NCI-H345 treated with DMSO at 0.1 percent for 48 hours (cell line): ENCODE data around the gene TRIM6.
"Not testable (repeated sequence)": the region's sequence is repeated elsewhere in the genome, so short reads cannot be mapped to it uniquely, and the experiment has no call there.

Experiments
- DNase-seq: peaks from one replicate; lab custom pipeline; 2025; ENCODE audit not compliant: unreplicated experiment; lab: John Stamatoyannopoulos, UW

Gene TRIM6, protein sequence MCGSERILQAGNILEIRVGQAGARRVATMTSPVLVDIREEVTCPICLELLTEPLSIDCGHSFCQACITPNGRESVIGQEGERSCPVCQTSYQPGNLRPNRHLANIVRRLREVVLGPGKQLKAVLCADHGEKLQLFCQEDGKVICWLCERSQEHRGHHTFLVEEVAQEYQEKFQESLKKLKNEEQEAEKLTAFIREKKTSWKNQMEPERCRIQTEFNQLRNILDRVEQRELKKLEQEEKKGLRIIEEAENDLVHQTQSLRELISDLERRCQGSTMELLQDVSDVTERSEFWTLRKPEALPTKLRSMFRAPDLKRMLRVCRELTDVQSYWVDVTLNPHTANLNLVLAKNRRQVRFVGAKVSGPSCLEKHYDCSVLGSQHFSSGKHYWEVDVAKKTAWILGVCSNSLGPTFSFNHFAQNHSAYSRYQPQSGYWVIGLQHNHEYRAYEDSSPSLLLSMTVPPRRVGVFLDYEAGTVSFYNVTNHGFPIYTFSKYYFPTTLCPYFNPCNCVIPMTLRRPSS

DNA sequence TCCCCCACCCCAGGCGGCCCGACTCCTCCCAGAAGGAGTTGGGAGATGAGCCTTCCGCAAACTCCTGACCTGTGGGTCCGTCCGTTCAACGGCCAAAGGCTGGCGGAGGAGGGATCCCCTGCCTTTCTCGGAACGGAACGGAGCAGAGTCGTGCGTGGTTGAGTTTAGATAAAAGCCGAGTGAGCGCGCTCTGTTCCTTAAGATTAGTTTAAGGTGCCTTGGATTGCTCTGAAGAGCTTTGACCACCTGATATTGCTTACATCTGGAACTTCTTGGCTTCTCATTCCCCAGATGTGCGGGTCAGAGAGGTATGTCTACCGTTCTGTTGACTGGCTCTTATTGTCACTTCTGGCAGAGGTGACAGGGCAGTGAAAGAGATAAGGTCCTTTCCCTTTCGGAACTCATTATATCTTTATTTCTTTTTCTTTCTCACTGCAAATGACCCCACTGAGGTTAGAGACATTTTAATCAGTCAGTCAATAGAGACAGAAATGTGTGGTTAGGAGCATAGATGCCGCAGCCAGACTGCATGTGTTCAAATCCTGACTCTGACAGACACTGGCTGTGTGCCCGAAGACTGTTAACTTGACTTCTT is at the start of gene TRIM6:
Gene TRIM6 (plus strand): TSS at position 31 of the 595 bp plus-strand sequence. CDS start 261 bp downstream, at position 292.
- no peak for DNase-seq

DNA sequence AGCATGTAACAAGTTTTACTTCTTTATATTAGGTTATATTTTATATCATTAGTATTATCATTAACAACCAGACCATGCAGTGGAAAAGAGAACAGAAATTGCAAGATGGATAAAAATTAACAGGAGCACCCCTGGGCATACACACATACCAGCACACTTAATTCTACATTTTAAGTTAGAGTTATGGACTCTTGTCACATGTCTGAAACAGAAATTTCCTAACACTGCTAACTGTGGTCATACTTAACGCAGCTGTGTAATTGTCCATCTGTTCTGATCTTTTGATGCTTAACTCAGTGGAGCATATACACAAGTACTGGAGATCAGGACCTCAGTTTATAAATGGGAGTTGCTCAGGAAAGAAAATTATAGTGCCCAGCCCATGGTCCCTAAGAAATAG is 48.5 kb upstream of the TRIM6 start:
- no peak for DNase-seq

DNA sequence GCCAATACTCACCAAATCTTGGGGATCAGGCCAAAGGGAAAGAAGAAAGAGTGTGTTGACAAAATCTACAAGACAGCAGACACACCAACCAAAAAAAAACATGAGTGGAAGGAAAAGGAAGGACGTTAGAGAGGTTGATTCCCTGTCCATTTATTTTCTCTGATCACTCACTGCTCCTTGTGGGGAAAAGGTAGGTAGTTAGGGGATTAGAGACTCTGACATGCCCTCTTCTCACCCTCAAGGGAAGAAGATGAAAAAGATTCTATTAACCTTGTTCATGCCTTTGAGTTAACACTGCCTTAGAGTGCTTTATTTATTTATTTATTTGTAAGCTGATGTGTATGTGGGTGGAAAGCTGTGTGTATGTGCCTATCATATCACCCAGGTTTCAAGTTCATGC is 48.0 kb upstream of the TRIM6 start, which contains the start of gene OR52H1:
Gene OR52H1 (minus strand): TSS at position 101 of the 400 bp plus-strand sequence. CDS start 3,035 bp downstream, outside the sequence.
- no peak for DNase-seq

DNA sequence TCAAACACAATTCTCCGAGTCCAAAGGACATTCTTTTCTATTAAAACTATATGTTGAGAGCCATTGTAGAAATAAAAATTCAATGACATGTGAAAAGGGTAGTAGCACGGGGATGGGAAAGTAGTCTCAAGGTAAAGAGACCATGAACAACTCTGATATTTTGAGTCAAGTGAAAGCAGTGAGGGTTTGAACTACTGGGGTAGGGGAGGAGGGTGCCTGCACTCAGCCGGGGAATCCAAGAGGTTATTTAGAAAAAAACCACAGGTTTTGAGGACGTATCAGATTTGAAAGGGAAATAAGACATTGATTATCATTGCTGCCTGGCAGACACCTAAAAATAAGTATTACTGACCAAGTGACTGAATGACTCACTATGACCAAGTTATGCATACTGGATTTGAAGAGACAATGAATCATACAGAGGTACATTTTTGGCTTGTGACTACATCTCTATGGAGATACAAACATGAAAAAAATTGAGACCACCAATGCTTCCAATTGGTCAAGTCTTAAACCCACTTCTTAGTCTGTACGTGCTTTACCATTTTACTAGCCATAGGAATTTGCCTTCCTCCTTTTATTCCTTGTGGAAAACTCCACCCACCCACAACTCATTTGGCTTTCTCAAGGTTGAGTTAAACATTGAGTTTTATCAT is 45.9 kb upstream of the TRIM6 start:
- DNase-seq = no peak

DNA sequence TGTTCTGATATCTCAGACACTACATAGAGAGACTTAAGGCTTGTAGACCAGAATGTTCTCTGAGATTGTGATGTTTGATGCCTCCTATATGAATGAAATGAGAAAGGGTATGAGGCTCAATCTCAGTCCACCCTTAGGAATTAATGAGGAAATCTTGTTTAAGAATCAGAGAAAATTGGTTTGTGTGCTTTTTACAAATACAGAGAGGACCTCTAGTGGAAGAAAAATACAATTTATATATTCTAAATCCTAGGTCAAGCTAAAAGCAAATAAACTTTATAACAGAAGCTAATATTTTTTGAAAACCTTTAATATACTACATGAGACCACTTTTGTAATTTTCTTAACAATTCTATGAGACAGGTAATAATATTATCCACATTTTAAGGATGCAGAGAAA is 43.1 kb upstream of the TRIM6 start:
- DNase-seq = peak; percentile 17

DNA sequence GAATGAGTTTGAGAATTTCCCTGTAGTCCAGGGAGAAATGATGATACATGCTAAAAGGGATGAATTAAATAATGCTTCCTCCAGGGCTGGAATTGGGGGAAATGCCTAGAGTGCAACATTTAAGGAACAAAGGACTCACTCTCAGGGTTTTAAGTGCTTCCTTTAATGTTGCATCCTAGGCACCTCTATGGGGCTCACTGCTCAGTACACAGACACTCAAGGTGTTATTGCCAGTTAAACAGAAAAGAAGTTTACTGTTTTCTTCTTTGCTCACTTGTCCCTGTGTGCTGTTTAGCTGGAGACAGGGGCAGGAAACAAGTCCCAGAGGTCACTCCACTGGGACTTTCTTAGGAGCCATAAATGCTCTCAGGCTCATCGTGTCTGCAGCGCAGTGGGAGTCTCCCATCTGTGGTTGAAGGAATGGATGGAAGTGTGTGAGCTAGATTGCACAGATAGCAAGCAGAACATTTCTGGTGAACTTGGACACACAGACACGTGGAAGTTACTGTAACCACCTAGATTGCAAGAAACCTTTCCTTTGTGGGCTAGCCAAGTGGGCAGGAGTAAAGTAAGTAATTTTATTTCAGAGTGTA is 39.7 kb upstream of the TRIM6 start:
- DNase-seq = no peak

DNA sequence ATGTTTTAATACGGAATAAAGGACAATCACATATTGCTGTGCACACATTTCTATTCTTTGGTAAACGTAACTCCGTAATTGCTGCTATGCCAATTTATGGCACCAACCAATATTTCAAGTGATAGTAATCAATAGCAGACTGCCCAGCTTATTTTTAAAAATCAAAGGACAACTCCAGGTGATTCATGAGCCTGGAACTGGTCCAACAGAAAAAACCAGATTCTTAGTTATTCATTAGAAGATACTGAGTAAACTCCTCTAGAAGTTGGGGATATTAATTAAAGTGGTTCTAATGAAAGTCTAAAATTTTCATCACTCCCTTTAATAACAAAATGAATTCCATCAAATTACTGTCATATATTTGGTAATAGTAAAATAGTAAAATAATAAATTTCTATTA is 38.7 kb upstream of the TRIM6 start:
- no peak for DNase-seq

DNA sequence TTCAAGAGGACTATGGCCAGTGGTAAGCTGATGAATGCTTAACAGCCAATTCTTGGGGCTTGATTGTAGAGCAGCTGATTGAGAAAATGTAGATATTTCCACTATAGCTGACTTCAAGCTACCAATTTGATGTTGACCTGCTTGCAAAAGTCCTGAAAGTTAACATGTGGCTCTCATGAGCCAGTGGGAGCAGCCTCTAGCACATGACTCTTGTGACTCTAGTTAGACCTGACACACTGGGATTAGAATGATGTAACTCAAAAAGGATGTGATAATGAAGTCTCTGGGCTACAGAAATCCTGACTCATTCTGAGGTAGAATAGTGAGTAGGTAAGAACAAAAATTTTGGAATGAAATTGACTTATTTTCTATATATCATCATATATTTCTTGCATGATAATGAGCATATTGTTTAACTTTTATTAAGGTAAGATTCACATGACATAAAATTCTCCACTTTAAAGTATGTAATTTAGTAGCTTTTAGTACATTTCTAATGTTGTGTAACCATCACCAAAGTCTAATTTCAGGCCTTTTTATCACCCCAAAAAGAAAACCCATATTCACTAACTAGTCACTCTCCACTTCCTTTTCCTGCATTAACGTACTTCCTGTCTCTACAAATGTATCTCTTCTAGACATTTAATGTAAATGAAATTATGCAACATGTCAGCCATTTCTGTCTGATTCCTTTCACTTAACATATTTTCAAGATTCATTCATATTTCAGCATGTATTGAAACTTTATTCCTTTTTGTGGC is 32.0 kb upstream of the TRIM6 start:
- DNase-seq = no peak

DNA sequence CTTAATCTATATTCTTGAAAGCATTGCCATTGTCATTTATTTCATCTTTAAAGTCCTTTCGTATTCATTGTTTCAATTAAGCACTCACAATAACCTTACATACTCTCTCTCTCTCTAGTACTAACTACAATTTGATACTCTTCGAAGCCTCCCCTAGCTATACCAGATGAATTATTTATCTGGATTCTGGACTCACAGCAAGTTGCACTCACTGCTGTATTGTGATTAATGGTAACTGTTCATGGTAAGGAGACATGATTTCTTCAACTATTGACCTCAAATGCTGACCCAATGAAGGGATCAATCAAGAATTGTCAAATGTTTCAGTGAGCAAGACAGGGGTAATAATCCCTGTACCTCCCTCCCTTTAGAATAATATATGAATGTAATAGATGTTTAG is 21.8 kb upstream of the TRIM6 start:
- no peak for DNase-seq

DNA sequence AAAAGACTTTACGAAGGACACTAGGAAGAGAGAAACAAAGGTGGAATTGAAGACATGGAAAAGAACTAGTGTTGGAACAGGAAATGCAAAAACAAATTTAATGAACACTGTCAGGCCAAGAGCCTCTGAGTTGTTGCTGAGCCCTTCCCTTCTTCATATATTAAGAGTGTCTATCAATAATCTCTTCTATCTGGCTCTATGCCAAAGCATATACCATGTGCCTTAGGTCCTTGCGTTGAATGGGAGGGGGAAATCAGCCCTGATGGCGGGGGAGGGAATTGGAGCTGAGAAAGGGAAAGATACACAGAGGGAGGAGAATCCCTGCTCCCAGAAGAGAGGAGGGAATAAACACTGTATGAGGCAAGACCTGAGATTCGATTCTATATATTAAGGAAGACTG is 21.3 kb upstream of the TRIM6 start:
- no peak for DNase-seq

DNA sequence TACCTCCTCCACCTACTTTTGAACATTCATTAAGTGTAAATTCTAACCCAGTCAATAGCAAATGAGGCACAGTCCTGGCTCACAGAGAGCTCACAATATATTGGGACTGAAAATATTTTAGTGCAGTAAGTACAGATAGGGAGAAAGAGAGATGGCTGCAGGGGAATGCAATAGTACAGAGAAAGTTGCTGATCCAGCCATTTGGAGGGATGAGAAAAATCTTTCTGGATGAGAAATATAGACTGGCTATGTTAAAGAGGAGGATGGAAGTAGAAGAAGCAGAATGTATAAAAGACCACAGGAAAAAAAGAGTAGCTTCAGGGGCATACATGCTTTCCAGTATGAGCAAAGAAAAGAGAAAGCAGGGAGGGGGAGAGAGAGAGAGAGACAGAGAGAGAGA is 19.3 kb upstream of the TRIM6 start:
- no peak for DNase-seq

DNA sequence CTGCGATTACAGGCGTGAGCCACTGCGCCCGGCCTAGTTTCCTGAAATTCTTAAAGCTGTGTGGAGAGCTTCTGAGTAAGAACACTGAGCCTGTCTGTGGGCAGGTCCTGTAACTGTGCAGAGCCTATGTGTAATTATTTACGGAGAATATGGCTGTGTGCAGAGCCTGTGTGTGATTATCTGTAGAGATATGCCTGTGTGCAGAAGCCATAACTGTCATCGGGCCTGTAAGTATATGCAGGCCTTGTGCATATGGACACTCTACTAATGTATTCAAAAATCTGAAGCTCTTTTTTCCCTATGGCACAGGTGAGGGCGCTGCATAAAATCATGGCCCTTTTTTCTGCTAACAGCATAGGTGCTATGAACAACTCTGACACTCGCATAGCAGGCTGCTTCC is 15.9 kb upstream of the TRIM6 start, which contains the start of gene OR52B6:
Gene OR52B6 (plus strand): TSS at position 301 of the 400 bp plus-strand sequence. CDS start 0 bp downstream, at position 301.
- no peak for DNase-seq

DNA sequence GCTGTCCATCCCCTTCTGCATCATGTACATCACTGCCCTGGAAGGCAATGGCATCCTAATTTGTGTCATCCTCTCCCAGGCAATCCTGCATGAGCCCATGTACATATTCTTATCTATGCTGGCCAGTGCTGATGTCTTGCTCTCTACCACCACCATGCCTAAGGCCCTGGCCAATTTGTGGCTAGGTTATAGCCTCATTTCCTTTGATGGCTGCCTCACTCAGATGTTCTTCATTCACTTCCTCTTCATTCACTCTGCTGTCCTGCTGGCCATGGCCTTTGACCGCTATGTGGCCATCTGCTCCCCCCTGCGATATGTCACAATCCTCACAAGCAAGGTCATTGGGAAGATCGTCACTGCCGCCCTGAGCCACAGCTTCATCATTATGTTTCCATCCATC is 15.4 kb upstream of the TRIM6 start:
- no peak for DNase-seq

DNA sequence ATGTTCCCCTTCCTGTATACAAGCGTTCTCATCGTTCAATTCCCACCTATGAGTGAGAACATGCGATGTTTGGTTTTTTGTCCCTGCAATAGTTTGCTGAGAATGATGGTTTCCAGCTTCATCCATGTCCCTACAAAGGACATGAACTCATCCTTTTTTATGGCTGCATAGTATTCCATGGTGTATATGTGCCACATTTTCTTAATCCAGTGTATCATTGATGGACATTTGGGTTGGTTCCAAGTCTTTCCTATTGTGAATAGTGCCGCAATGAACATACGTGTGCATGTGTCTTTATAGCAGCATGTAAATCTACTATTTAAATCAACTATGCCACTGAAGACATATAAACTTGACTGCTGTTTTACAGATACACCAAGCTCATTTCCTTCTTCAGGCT is 12.0 kb upstream of the TRIM6 start:
- DNase-seq = not testable (repeated sequence)

DNA sequence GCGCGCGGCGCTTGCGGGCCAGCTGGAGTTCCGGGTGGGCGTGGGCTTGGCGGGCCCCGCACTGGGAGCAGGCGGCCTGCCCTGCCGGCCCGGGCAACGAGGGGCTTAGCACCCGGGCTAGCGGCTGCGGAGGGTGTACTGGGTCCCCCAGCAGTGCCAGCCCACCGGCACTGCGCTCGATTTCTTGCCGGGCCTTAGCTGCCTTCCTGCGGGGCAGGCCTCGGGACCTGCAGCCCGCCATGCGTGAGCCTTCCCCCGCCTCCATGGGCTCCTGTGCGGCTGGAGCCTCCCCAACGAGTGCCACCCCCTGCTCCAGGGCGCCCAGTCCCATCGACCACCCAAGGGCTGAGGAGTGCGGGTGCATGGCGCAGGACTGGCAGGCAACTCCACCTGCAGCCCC is 6.5 kb upstream of the TRIM6 start:
- DNase-seq = not testable (repeated sequence)

DNA sequence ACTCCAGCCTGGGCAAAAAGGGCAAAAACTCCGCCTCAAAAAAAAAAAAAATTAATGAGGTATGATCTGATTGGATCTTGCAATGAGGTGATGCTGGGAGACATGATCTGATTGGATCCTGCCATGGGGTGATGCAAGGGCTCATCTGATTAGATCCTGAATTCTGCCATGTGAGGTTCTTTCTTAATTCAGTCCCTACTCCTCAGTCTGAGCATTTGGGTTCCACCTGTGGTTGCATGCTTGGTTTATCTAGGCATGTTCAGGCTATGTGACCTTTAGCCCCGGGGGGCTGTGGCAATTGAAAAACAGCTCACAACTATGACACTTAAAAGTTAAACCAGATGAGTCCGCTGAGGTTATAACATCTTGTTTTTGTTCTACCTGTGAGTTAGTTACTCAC is 4.8 kb upstream of the TRIM6 start:
- DNase-seq = no peak

DNA sequence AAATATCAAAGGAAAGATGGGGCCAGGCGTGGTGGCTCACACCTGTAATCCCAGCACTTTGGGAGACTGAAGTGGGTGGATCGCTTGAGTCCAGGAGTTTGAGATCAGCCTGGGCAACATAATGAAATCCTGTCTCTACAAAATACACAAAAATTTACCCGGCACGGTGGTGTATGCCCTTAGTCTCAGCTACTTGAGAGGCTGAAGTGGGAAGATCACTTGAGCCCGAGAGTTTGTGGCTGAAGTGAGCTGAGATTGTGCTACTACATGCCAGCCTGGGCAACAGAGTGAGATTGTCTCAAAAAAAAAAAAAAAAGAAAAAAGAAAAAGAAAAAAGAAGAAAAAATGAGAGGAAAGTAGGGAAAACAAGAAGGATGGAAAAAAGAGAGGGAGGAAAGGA is 3.8 kb upstream of the TRIM6 start:
- no peak for DNase-seq

DNA sequence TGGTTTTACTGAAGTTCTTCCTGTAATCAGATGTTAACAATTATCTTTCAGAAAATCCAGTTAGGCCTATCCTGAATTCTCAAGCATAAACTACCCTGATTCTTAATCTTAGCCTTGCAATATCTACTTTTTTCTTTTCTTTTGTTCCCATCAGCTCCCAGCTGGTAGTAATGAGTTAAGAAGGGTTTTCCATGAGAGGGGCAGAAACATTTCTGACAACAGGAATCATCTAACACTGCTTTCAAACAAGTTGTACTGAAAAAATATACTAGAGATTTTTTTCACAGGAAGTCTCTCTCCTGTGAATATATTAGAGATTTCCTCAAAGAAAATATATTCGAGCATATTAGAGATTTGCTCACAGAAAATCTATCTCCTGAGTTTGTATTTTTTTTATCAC is 3.3 kb upstream of the TRIM6 start:
- DNase-seq = no peak

DNA sequence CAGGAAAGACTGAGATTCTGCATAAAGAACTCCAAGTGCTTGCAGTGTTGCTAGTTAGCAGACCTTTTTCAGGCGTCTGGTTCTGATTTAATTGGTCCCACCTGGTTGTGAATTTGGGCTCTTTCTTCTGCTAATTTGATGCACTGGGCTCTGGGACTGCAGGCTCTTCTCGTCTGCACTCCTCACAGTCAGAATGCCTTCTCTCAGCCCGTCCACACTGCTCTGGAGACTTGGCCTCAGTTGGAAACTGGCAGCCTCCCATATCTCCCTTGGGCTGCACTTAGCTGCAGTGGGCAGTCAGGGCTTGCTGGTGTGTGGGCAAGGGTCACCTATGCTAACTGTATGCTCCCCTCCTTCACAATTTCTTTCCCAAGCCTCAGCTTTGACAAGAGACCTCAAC is 1.5 kb downstream of the TRIM6 start:
- no peak for DNase-seq

DNA sequence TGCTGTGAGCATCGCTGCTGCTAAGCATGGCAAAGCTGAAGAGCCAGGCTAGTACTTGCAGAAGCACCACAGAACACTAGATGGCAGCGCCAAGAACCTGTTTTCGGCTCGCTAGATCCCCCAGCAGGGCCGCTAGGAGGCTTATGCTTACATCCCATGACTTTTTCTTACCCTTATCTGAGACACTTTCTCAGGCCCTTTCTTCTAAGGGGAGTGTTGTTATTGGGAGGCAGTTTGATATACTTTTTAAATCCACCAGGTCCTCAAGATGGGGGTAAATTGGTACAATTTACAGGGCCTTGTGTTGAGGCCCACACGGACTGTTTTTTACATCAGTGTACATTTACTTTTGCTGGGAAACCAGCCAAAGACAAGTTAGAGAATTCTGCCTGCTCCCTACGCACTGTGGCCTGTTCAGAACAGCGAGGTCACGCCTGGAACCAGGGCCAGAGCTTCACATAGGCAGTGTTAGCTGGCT is 4.0 kb downstream of the TRIM6 start:
- no peak for DNase-seq
